Cardiac atrium fibroblast (primary cell): ENCODE data around the gene ACER3. TPM values are rescaled to one million over a fixed set of nuclear protein-coding genes. Genes with fewer than 3 reads are reported as not detected.

Experiments
- total RNA-seq: library from RNA; depleted of rRNA; stranded (reverse); fragments of >200 nt; gene quantifications from 2 replicates; pipeline ENCODE4 v1.2.3, GENCODE V29; 2015

The ACER3 gene
- 8.7 and 20.9 TPM in 2 replicates for total RNA-seq

GRCh38 chr11:76860539-76861475 lies at the start of gene ACER3:
ACER3 (plus strand) TSS chr11:76860918; CDS start chr11:76860977, 59 bp downstream.

GRCh38 chr11:77066229-77067042 lies 205.7 kb downstream of the ACER3 start, which contains the start of gene CAPN5:
CAPN5 (plus strand) TSS chr11:77066971; CDS start chr11:77084887, 17,916 bp downstream.

Other genes with a start within 250 kb of the ACER3 start
- gene LRRC32, start 190.2 kb upstream of the ACER3 start, total RNA-seq: 46.7 and 67.2 TPM in 2 replicates
- gene TSKU, start 77.6 kb upstream of the ACER3 start, total RNA-seq: 31.9 and 37.7 TPM in 2 replicates
- gene B3GNT6, start 173.5 kb downstream of the ACER3 start, total RNA-seq: not detected in 2 replicates
- gene CAPN5, start 206.1 kb downstream of the ACER3 start, total RNA-seq: 19.0 and 27.5 TPM in 2 replicates
- not detected in 2 replicates for gene OMP, start 241.9 kb downstream of the ACER3 start, total RNA-seq